GM18505 (cell line): ENCODE measurements around the gene UBE2Z.
"Not testable (repeated sequence)": the region's sequence is repeated elsewhere in the genome, so short reads cannot be mapped to it uniquely, and the experiment has no call there.

Source experiments
- ATAC-seq: cut with Tn5 transposase; IDR thresholded peaks from one replicate; pipeline ENCODE4 v1.9.1; 2021; ENCODE audit not compliant: unreplicated experiment
- POLR2A ChIP-seq: IDR thresholded peaks from 4 replicates; pipeline ENCODE4 v1.6.1; 2011; ENCODE audit warnings: borderline replicate concordance; ENCODE audit not compliant: insufficient read depth, insufficient read length; ENCODE audit errors: extremely low read depth

Gene UBE2Z

DNA sequence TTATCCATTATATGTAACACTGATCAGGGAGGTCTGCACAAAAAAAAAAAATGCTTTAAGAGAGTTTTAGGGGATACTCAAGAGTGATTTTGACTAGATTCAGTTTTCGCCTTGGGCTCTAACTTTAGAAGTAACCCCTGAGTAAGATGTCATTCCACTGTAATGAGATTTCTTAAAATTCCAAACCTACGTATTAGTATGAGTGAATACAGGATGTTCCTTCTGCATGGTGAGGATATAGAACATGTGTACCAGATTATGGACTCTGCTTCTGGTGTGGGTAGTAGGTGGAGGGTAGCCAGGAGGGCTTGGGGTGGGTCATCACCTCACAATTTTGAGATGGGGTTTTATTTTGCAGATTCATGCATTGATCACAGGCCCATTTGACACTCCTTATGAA lies 4.3 kb downstream of the UBE2Z start:
- no peak for ATAC-seq
- TF ChIP-seq POLR2A = no peak

DNA sequence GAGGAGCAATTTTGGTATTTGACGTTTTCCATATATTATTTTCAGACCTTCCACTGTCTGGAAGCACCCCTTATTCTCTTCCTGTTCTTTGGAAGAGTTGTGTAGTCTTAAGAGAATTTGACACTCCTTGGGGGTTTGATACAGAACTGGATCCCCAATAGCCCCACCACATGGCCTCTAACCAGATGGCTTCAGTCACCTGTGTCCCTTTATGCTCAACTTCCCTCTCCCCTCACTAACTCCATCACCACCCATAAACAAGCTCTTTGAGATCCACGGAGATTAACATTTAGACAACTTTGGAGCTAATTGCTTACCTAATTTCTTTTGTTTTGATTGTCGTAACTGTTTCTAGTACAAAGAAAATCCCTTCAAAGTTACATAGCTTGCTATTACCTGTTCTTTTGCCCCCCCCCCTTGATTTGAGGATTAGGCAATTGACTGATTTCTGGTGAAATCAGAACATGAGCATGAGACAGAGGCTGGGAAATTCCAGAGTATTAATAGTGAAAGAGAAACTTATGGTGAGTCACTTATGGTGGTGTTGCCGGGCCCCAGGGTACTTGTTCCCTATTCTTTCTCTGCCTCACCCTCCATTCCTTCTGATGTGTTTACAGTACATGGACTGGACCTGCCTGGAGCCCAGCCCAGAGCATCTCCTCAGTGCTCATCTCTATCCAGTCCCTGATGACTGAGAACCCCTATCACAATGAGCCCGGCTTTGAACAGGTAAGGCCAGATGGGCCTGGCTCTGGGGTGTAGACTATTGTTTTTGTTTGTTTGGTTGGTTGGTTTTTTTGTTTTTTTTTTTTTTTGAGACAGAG lies 7.5 kb downstream of the UBE2Z start:
- peak; percentile 39 for TF ChIP-seq POLR2A
- peak; percentile 80 for ATAC-seq

DNA sequence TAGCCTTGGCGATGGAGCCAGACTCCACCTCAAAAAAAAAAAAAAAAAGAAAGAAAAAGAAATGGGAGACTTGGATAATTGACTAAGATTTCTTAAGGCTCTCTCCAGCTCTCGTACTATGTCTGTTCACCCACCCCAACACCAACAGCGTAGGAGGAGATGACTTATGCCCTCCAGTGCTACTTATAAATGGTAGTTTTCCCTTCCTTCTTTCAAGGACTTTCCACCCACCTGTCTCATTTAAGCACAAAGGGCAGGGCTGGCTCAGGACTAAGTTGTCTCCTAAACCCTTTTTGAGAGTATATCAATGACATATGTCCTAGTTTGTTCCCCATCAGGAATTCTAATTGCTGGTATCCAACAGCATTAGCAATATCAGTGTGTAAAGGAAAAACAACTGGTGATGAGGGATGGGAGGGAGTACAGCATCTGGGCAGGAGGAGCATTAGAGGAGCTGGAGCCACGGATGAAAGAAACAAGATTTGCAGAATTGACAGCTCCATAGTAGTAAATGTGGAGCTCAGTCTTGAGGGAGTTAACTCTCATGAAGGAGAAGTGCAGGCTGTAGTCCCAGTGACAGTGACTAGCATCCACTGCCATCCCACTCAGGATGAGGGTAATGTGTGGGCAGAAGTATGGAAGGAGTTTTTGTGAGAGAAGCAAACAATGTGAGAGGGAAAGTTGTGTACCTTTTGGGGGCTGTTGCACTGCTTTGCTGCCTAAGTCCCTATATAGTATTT lies 17.2 kb downstream of the UBE2Z start:
- no peak for ATAC-seq
- no peak for TF ChIP-seq POLR2A

DNA sequence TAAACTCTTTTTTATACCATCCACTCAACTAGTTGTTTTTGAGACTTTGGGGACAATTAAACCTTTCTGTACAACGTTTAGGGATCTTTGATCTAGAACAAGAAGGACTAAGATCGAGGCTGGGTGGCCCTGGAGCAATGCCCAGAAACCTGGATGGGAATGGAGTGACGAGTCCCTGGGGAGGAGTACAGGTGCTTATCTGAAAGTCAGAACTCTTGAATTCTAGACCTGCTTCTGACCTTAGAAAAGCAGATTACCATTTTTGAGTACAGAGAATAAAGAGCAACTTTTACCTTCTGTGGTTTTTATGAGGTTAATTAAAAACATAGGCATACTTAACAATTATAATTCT lies 17.8 kb downstream of the UBE2Z start:
- ATAC-seq = no peak
- no peak for TF ChIP-seq POLR2A

DNA sequence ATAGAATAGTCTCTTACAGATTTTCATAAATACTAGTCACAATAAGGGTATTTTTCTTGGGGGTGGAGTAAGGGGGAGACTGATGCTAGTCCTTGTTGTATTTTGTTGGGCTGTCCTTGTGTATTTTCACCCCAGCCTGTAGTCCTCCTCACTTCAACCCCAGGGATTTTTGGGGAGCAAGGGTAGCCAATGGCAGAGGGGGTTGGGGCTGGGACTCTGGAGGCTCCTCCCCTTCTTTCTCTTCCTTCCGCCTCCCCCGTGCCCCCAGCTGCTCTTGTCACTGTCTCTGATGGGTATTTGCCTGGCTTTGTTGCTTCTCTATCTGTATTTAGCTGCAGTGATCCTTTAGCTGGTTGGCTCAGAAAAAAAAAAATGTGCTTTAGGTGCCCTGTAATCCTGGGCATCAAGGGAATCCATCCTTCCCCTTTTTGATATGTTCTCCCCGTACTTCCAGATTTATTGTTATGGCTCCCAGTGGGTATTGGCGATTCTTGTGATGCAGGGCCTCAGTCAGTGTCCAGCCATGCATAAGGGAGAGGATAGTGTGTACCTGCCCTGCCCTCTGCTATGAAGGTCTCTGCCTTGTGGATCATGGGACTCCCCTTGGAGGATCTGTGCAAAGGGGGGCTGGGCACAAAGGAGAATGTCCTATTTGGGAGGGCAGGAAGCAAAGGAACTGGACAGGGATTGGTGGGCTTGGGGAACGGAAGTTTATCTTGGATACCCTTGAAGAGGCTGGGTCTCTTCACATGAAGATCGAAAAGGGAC lies 20.0 kb downstream of the UBE2Z start:
- no peak for TF ChIP-seq POLR2A
- no peak for ATAC-seq

DNA sequence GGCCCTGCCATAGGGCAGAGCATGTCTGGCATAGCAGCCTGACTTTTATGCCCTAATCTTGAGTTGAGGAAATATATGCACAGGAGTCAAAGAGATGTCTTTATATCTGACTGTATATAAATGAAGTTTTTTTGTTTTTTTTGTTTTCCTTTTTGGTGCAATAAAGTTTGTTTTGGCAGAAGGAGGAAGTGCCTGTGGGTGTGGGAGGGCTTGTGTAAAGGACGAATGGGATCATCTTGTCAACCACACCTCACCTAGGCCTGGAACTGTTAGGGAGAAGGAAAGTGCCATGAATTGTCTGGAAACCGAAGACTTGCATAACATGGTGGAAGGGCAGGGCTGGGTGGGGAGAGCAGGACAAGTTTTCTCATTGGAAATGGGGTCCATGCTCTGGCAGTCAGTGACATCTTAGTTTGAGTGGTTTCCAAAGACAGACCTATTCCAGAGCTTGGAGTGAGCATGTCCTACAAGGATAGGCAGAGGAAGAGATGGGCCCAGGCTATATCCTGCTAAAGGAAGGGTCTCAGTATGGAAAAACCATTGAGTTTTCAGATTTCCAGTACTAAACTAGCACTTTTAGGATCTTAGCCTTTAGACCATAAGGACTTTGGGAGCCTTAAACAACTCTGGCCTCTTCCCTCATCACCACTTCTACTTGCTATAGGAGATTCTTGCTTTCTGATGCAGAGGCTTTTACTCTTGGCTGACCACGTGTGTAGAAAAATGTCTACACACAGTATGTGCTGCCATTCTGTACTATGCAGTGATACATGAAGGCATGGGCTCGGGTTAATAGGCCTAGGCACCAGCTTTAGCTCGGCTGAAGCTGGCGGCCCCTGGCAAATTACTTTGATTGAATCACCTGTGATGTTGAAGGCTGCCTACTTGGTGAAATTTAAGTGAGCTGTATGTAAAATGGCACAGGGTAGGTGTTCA lies 20.9 kb downstream of the UBE2Z start:
- ATAC-seq = no peak
- TF ChIP-seq POLR2A = no peak

DNA sequence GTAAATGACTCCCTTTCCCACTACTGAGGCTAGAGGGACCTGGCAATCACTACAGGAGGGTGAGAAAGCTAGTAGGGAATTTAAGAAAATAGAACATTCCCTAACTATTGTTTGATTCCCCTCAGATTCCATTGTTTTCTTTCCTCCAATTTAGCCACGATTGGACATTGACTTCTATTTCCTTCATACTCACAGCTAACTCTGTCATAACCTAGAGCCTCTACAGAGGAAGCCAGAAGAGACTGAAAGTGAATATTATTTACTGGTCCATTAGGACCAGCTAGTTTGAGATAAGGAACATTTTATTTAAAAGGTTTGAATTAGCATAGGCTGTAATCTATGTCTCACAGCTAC lies 21.6 kb downstream of the UBE2Z start:
- no peak for ATAC-seq
- TF ChIP-seq POLR2A = no peak

DNA sequence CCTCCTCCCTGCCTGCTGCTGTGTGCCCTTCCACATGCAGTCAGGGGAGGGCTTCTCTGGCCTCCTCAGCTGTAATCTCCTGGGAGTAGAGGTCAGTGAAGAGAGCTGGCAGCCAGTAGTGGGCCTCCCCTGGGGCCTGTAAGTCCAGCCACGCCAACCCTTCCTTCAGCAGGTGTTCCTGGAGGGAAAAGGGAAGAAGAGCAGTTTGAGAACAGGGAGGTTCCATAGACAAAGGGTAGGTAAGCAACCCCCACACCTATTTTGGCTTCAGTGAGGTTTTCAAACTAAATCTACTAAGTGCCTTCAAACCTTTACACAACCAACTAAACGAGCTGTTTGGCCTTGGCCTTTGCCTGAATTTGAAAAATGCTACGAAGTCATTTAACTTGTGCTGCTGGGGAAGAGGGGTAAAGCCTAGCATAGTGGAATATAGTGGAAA lies 22.2 kb downstream of the UBE2Z start:
- TF ChIP-seq POLR2A = peak; percentile 41
- ATAC-seq = no peak

DNA sequence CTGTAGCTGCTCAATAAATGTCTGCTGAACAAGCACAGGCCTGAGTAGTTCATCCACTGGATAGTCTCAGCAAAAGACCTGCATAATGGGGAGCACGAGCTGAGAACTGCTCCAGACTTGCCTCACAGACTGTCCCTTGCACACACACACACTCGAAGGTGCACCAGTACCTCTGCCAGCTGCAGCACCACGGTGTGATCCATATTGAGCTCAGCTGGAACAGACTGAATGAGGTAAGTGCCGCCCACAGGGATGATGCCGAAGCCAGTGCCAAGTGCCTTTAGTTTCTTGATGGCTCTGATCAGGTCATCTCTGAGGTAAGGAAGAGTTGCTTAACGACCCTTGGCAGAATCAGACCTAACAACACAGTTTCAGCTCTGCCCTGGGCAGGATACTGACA lies 24.8 kb downstream of the UBE2Z start:
- ATAC-seq = no peak
- no peak for TF ChIP-seq POLR2A

DNA sequence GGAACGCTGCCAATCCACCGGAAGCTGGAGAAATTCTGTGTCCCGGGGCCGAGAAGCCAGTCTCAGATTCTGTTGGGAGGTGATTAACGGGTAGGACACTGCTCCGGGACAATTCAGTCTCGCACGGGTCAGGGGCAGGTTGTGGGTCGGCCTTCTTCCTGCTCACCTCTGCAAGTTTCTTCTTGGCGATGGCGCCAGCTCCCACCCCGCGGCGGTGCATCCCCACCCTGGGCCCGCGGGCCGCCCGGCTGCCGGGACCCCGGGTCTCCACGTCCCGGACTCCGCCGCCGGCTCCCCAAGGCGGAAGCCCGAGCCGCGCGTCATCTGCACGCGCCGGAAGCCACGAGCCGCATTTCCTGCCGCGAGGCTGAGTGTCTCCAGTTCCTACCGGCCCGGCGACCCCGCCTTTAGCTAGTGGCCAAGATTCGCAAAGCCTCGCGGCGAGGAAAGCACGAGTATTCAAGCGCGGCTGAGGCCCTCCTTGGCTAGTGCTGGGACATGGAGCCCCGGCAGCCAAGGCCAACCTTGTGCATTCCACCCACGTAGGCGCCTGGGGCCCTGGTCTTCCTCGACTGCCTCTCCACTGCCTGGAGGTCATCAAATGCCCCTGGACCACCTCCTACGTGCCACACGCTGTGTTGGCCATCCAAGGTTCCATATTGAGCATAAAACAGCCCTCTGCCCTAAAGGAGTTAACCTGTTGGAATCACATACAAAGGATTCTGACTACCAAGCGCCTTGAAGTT lies 36.5 kb downstream of the UBE2Z start, which contains the start of gene SNF8:
Gene SNF8, minus strand, starts transcription at position 328 of the 746 bp plus-strand sequence. Its CDS starts 108 bp downstream, at position 220.
- TF ChIP-seq POLR2A = peak; percentile 90
- ATAC-seq = no peak

DNA sequence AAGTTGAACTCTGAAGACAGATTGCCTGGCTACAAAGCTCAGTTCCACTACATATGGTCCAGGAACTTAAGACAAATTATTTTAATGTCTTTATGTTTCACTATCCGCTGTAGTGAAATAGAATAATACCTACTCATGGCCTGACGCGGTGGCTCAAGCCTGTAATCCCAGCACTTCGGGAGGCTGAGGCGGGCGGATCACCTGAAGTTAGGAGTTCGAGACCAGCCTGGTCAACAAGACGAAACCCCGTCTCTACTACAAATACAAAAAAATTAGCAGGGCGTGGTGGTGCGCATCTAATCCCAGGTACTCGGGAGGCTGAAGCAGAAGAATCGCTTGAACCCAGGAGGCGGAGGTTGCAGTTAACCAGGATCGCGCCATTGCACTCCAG lies 37.0 kb downstream of the UBE2Z start:
- not testable (repeated sequence) for ATAC-seq

DNA sequence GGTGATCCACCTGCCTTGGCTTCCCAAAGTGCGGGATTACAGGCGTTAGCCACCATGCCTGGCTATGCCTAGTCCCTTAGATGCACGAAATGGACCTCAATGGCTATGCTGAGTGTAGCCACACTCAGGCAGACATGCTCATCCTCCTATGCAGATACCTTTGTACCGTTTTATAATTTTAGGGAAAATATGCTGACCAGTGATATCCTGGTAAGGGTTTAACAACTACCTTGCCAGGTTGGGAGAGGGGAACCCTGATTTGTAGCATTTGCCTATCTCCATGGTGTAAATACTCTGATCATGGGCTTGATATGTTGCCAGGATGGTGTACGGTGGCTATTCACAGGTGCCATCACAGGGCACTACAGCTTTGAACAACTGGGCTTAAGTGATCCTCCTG lies 43.4 kb downstream of the UBE2Z start:
- ATAC-seq = no peak
- no peak for TF ChIP-seq POLR2A
